KMS-11 (cell line): ENCODE results near the gene GARRE1.
"Not testable (repeated sequence)": the region's sequence is repeated elsewhere in the genome, so short reads cannot be mapped to it uniquely, and the experiment has no call there.

ENCODE experiments used
- H2AFZ ChIP-seq: fragments of 200-600 bp; sonication (generic); 2 replicates; pipeline ENCODE4 v1.6.1; 2016; ENCODE audit warnings: antibody characterized with exemption, mixed run types, low read depth
- H3K27ac ChIP-seq: fragments of 200-600 bp; sonication (generic); 2 replicates; pipeline ENCODE4 v1.6.1; 2016; ENCODE audit warnings: mild to moderate bottlenecking, mixed run types
- H3K27me3 ChIP-seq: fragments of 200-600 bp; sonication (generic); 2 replicates; pipeline ENCODE4 v1.6.1; 2017; ENCODE audit warnings: mild to moderate bottlenecking, low read depth, mixed run types, moderate library complexity; ENCODE audit not compliant: insufficient read depth
- H3K36me3 ChIP-seq: fragments of 200-600 bp; sonication (generic); 2 replicates; pipeline ENCODE4 v1.6.1; 2017; ENCODE audit warnings: mild to moderate bottlenecking, mixed run types; ENCODE audit not compliant: insufficient read depth
- H3K4me1 ChIP-seq: fragments of 200-600 bp; sonication (generic); 2 replicates; pipeline ENCODE4 v1.6.1; 2016; ENCODE audit warnings: mild to moderate bottlenecking, low read depth, mixed run types; ENCODE audit not compliant: poor library complexity, severe bottlenecking
- H3K4me2 ChIP-seq: fragments of 200-600 bp; sonication (generic); 2 replicates; pipeline ENCODE4 v1.7.0; 2016; ENCODE audit warnings: mild to moderate bottlenecking, mixed run types
- H3K4me3 ChIP-seq: fragments of 200-600 bp; sonication (generic); IDR thresholded peaks from 2 replicates; pipeline ENCODE4 v1.6.1; 2017; ENCODE audit warnings: low read depth, low read length, mixed read lengths; ENCODE audit not compliant: insufficient read depth
- H3K79me2 ChIP-seq: fragments of 200-600 bp; sonication (generic); 2 replicates; pipeline ENCODE4 v1.6.1; 2016; ENCODE audit warnings: low read depth, mixed run types; ENCODE audit not compliant: insufficient read depth
- H3K9ac ChIP-seq: fragments of 200-600 bp; sonication (generic); 2 replicates; pipeline ENCODE4 v1.6.1; 2016; ENCODE audit warnings: mild to moderate bottlenecking, mixed run types
- H4K20me1 ChIP-seq: fragments of 200-600 bp; sonication (generic); 2 replicates; pipeline ENCODE4 v1.6.1; 2016; ENCODE audit warnings: mild to moderate bottlenecking, mixed run types; ENCODE audit not compliant: insufficient read depth
- CTCF ChIP-seq: fragments of 200-600 bp; sonication (generic); conservative IDR thresholded peaks from 2 replicates; pipeline ENCODE4 v1.6.1; 2017; ENCODE audit warnings: low read depth, mild to moderate bottlenecking, antibody characterized with exemption, low read length, moderate library complexity, mixed read lengths

The GARRE1 gene

GRCh38 chr19:34237939-34238338, 16.4 kb upstream of the GARRE1 start:
- no peak overlapping the region for H3K27ac ChIP-seq
- no peaks in the 10 kb centered on the region for H3K79me2 ChIP-seq
- H2AFZ ChIP-seq = no peak overlapping the region
- no peak for TF ChIP-seq CTCF
- H3K27me3 ChIP-seq = no peaks in the 10 kb centered on the region
- no peaks in the 10 kb centered on the region for H4K20me1 ChIP-seq
- H3K4me1 ChIP-seq = peaks cover 2% of the 10 kb centered on the region
- no peaks in the 10 kb centered on the region for H3K36me3 ChIP-seq
- no peak overlapping the region for H3K4me2 ChIP-seq
- no peak overlapping the region for H3K4me3 ChIP-seq
- no peak overlapping the region for H3K9ac ChIP-seq

DNA sequence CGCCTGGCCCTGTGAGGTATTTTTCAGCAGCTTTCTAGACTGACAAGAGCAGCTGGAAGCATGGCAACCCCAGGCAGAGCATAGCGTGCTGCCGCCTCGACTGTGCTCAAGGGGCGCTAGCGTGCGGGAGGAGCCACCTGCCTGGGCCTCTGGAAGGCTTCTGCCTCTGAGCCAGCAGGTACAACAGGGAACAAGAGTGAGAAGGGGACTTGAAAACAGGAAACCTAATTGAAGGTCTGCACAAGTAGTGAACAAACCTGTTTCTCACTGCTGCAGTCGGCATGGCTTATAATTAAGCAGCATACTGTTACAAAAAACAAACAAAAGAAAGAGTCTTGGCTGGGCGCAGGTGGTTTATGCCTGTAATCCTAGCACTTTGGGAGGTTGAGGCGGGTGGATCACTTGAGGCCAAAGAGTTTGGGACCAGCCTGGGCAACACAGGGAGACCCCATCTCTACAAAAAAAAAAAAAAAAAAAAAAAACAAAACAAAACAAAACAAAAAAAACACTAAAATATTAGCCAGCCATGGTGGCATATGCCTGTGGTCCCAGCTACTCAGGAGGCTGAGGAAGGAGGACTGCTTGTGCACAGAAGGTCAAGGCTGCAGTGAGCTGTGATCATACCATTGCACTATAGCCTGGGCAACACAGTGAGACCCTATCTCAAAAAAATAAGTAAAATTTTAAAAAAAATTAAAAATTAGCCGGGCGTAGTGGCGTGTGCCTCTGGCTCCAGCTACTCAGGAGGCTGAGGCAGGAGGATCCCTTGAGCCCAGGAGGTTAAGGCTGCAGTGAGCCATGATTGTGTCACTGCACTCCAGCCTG, 12.6 kb upstream of the GARRE1 start:
- Histone ChIP-seq H3K4me1 (peaks cover 16% of the 10 kb centered on the region), H2AFZ (no peak overlapping the region), H3K79me2 (no peaks in the 10 kb centered on the region), H3K4me2 (no peak overlapping the region), H3K27me3 (no peaks in the 10 kb centered on the region), H3K36me3 (no peaks in the 10 kb centered on the region), H3K4me3 (no peak overlapping the region), H3K27ac (no peak overlapping the region), H3K9ac (no peak overlapping the region), H4K20me1 (no peaks in the 10 kb centered on the region)
- peak; percentile 28; the same call in 1 of the 2 replicates for TF ChIP-seq CTCF

DNA sequence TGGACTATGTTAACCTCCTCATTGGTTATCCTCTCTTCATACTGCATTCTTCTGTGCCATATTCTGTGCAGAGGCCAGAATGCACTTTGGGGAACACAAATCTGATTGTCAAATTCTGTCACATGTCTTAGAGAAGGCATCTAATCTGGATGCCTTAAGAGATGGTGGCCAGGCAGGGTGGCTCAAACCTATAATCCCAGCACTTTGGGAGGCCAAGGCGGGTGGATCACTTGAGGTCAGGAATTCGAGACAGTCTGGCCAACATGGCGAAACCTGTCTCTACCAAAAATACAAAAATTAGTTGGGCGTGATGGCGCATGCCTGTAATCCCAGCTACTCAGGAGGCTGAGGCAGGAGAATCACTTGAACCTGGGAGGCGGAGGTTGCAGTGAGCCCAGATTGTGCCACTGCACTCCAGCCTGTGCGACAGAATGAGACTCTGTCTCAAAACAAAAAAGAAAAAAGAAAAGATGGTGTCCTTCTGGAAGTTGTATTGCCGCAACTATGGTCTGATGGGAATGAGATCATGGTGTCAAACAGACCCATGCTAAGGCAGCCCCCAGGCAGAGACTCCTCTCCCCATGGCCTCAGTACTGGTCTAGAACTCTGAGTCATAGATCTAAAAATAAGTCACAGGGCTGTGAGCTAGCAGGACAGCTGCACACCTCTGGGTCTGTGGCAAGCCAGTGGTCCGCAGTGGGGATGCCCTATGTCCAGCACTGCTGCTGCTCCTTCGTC, 11.0 kb upstream of the GARRE1 start:
- H3K9ac ChIP-seq, H2AFZ ChIP-seq, H3K79me2 ChIP-seq, H3K27me3 ChIP-seq, H3K4me3 ChIP-seq, H4K20me1 ChIP-seq, H3K36me3 ChIP-seq: not testable (repeated sequence)
- peak overlapping the region; percentile 26; the same call in 1 of the 2 replicates for H3K4me2 ChIP-seq
- H3K27ac ChIP-seq = 0 out of 2 replicates have a peak overlapping the region, but pooled peaks have one; percentile 10
- peaks cover 16% of the 10 kb centered on the region for H3K4me1 ChIP-seq

DNA sequence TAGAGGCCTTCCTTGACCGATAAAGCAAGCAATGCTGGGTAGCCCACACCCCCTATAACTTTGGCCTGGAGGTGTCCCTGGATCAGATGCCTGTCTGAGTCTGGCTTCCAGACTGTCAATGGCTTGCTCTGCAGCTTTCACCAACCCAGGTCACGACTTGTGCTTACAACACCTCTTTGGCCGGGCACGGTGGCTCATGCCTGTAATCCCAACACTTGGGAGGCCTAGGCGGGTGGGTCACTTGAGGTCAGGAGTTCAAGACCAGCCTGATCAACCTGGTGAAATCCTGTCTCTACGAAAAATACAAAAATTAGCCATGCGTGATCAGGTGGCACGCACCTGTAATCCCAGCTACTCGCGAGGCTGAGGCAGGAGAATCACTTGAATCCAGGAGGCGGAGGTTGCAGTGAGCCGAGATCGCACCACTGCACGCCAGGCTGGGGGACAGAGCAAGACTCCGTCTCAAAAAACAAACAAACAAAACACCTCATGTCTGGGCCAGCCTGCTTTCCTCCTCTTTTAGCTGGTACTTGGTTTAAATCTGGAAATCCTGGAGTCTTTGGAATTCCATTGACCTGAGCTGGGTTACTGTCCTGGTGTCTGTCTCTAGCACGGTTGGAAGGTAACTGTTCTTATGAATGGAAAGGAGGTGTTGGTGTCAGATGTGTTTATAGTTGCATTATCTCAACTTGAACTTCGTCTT, 10.3 kb upstream of the GARRE1 start:
- no peak overlapping the region for H3K4me3 ChIP-seq
- H3K4me2 ChIP-seq = peak overlapping the region; percentile 26; the same call in 1 of the 2 replicates
- no peak for TF ChIP-seq CTCF
- no peaks in the 10 kb centered on the region for H3K27me3 ChIP-seq
- H3K9ac ChIP-seq = no peak overlapping the region
- no peaks in the 10 kb centered on the region for H4K20me1 ChIP-seq
- no peaks in the 10 kb centered on the region for H3K79me2 ChIP-seq
- H3K4me1 ChIP-seq = peaks cover 16% of the 10 kb centered on the region
- H2AFZ ChIP-seq = no peak overlapping the region
- H3K27ac ChIP-seq = 0 out of 2 replicates have a peak overlapping the region, but pooled peaks have one; percentile 10
- no peaks in the 10 kb centered on the region for H3K36me3 ChIP-seq
